H9 (cell line): ENCODE results near the gene PRSS21. TPM values are rescaled to one million over a fixed set of nuclear protein-coding genes. Genes with fewer than 3 reads are reported as not detected.

Experiments used
- DNase-seq: peaks from one replicate; pipeline ENCODE4 v3.0.0-alpha.2; 2017
- H2AFZ ChIP-seq: one replicate; pipeline ENCODE4 v1.6.1; 2013; ENCODE audit warnings: mild to moderate bottlenecking, low read length, control low read depth, moderate library complexity
- H2AK5ac ChIP-seq: 2 replicates; pipeline ENCODE4 v1.6.1; 2013; ENCODE audit warnings: low read length, control low read depth, mixed read lengths; ENCODE audit not compliant: insufficient read length
- H2BK120ac ChIP-seq: one replicate; pipeline ENCODE4 v1.6.1; 2013; ENCODE audit warnings: low read depth, mild to moderate bottlenecking, low read length, control low read depth, inconsistent platforms; ENCODE audit not compliant: poor library complexity, severe bottlenecking
- H2BK12ac ChIP-seq: 2 replicates; pipeline ENCODE4 v1.6.1; 2013; ENCODE audit warnings: low read length, control low read depth, mixed read lengths, low read depth; ENCODE audit not compliant: insufficient read length
- H2BK15ac ChIP-seq: 2 replicates; pipeline ENCODE4 v1.6.1; 2013; ENCODE audit warnings: low read depth, low read length, control low read depth
- H2BK20ac ChIP-seq: one replicate; pipeline ENCODE4 v1.6.1; 2013; ENCODE audit warnings: low read depth, mild to moderate bottlenecking, low read length, control low read depth, inconsistent platforms; ENCODE audit not compliant: poor library complexity, severe bottlenecking
- H2BK5ac ChIP-seq: 2 replicates; pipeline ENCODE4 v1.6.1; 2013; ENCODE audit warnings: low read length, control low read depth, mixed read lengths; ENCODE audit not compliant: insufficient read length
- H3K14ac ChIP-seq: 2 replicates; pipeline ENCODE4 v1.6.1; 2013; ENCODE audit warnings: low read length, control low read depth; ENCODE audit not compliant: insufficient read depth
- H3K18ac ChIP-seq: 2 replicates; pipeline ENCODE4 v1.6.1; 2013; ENCODE audit warnings: low read depth, mild to moderate bottlenecking, mixed read lengths, low read length, control low read depth; ENCODE audit not compliant: insufficient read length
- H3K23ac ChIP-seq: 2 replicates; pipeline ENCODE4 v1.6.1; 2013; ENCODE audit warnings: low read length, control low read depth, mixed read lengths, low read depth; ENCODE audit not compliant: insufficient read length
- H3K23me2 ChIP-seq: 2 replicates; pipeline ENCODE4 v1.6.1; 2013; ENCODE audit warnings: low read depth, mild to moderate bottlenecking, mixed read lengths, low read length, control low read depth; ENCODE audit not compliant: insufficient read length, poor library complexity, severe bottlenecking
- H3K27ac ChIP-seq: 2 replicates; pipeline ENCODE4 v1.5.1; 2013; ENCODE audit warnings: low read length, control low read depth, mixed read lengths, low read depth; ENCODE audit not compliant: insufficient read length
- H3K27me3 ChIP-seq: 2 replicates; pipeline ENCODE4 v1.6.1; 2013; ENCODE audit warnings: low read length, control low read depth, inconsistent platforms; ENCODE audit not compliant: insufficient read depth
- H3K4ac ChIP-seq: 2 replicates; pipeline ENCODE4 v1.6.1; 2013; ENCODE audit warnings: low read depth, mild to moderate bottlenecking, control low read depth, inconsistent platforms, low read length, moderate library complexity
- H3K4me1 ChIP-seq: 2 replicates; pipeline ENCODE4 v1.6.1; 2013; ENCODE audit warnings: low read length, control low read depth, inconsistent platforms; ENCODE audit not compliant: insufficient read depth
- H3K4me2 ChIP-seq: 2 replicates; pipeline ENCODE4 v1.6.1; 2013; ENCODE audit warnings: low read length, control low read depth, mixed read lengths; ENCODE audit not compliant: insufficient read length, insufficient read depth
- H3K56ac ChIP-seq: 2 replicates; pipeline ENCODE4 v1.6.1; 2013; ENCODE audit warnings: low read depth, mild to moderate bottlenecking, mixed read lengths, low read length, control low read depth; ENCODE audit not compliant: insufficient read length
- H3K79me1 ChIP-seq: 2 replicates; pipeline ENCODE4 v1.6.1; 2013; ENCODE audit warnings: low read depth, mild to moderate bottlenecking, moderate library complexity, low read length, control low read depth, inconsistent platforms; ENCODE audit not compliant: insufficient read depth, poor library complexity, severe bottlenecking
- H3K79me2 ChIP-seq: 2 replicates; pipeline ENCODE4 v1.6.1; 2013; ENCODE audit warnings: low read length, control low read depth, inconsistent platforms; ENCODE audit not compliant: insufficient read depth
- H3K9ac ChIP-seq: 2 replicates; pipeline ENCODE4 v1.6.1; 2013; ENCODE audit warnings: low read length, control low read depth, mixed read lengths; ENCODE audit not compliant: insufficient read length; ENCODE audit errors: extremely low read depth
- H3K9me3 ChIP-seq: one replicate; pipeline ENCODE4 v1.6.1; 2013; ENCODE audit warnings: low read depth, low read length, inconsistent platforms; ENCODE audit not compliant: control insufficient read depth
- H3T11ph ChIP-seq: one replicate; pipeline ENCODE4 v1.6.1; 2013; ENCODE audit warnings: mild to moderate bottlenecking, low read length, control low read depth, inconsistent platforms
- H4K20me1 ChIP-seq: one replicate; pipeline ENCODE4 v1.6.1; 2013; ENCODE audit not compliant: control insufficient read depth, insufficient read length, insufficient read depth
- H4K5ac ChIP-seq: 2 replicates; pipeline ENCODE4 v1.6.1; 2013; ENCODE audit warnings: low read depth, mild to moderate bottlenecking, mixed read lengths, low read length, control low read depth; ENCODE audit not compliant: insufficient read length
- H4K8ac ChIP-seq: replicated peaks from 2 replicates; pipeline ENCODE4 v1.6.1; 2013; ENCODE audit warnings: low read length, control low read depth, mixed read lengths, low read depth; ENCODE audit not compliant: insufficient read length
- H4K91ac ChIP-seq: 2 replicates; pipeline ENCODE4 v1.6.1; 2013; ENCODE audit warnings: low read depth, mild to moderate bottlenecking, moderate library complexity, mixed read lengths, low read length, control low read depth; ENCODE audit not compliant: insufficient read length
- H3K27ac Mint-ChIP-seq, 3 experiments: 2 replicates in 2 of 3; 3 replicates in 1 of 3; pipeline ENCODE4 v1.8.0; 2020 to 2021; ENCODE audit warnings: mixed read lengths in 3 of 3, mild to moderate bottlenecking in 1 of 3, moderate library complexity in 1 of 3
- H3K27me3 Mint-ChIP-seq: 2 replicates; pipeline ENCODE4 v1.8.0; 2021; ENCODE audit warnings: low read depth, mild to moderate bottlenecking, moderate library complexity, mixed read lengths
- H3K36me3 Mint-ChIP-seq, 3 experiments: 2 replicates in 2 of 3; 3 replicates in 1 of 3; pipeline ENCODE4 v1.8.0; 2020 to 2021; ENCODE audit warnings: low read depth in 3 of 3, mixed read lengths in 3 of 3; ENCODE audit not compliant: insufficient read depth in 1 of 3
- H3K4me1 Mint-ChIP-seq, 2 experiments: 2 replicates each; pipeline ENCODE4 v1.8.0; 2020; ENCODE audit warnings: mixed read lengths in 2 of 2
- H3K4me3 Mint-ChIP-seq, 2 experiments: 2 replicates in 1 of 2; 3 replicates in 1 of 2; pipeline ENCODE4 v1.8.0; 2020 to 2021; ENCODE audit warnings: mild to moderate bottlenecking in 2 of 2, mixed read lengths in 2 of 2, moderate library complexity in 1 of 2
- H3K9me3 Mint-ChIP-seq, 2 experiments: 2 replicates in 1 of 2; 3 replicates in 1 of 2; pipeline ENCODE4 v1.8.0; 2020; ENCODE audit warnings: mild to moderate bottlenecking in 2 of 2, mixed read lengths in 2 of 2, moderate library complexity in 1 of 2
- CTCF ChIP-seq: fragments of 200-600 bp; sonication (generic); conservative IDR thresholded peaks from 3 replicates; pipeline ENCODE4 v1.8.0; 2021; ENCODE audit warnings: antibody characterized with exemption, mild to moderate bottlenecking
- WGBS: extraction: QIAGEN DNeasy Blood & Tissue Kit; methylation state at CpG from one replicate; pipeline ENCODE4 v1.1.7; 2013; ENCODE audit warnings: missing lambda C conversion rate, low lambda C conversion rate, mixed read lengths; ENCODE audit not compliant: insufficient read length; ENCODE audit errors: extremely low coverage; 5-methylcytosine and 5-hydroxymethylcytosine counted together
- total RNA-seq: library from RNA; stranded (reverse); gene quantifications from 2 replicates; pipeline ENCODE4 v1.2.1, GENCODE V29; 2021

PRSS21 gene
- total RNA-seq, 1 experiment from 2014 or later, result not detected

DNA sequence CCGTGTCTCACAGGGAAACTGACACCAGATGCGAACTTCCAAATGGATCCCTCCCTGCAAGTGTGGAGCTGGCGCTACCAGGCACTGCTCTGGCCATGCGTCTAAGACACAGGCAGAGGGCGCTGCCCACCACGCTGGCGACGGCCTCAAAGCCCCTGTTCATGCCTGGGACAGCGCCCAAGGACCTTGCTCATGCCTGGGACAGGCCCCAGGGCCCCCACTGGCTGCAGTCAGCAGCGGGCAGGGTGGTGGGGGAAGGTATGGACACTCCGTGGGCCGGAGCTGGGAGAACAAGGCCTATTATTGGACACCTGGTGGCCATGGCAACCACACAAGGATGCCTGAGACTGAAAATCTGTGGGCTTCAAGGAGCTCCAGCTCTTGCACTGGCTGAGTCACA, 21.9 kb downstream of the PRSS21 start:
- no peak overlapping the region for H3K9ac ChIP-seq
- no peak overlapping the region for H3K27ac ChIP-seq
- peak; percentile 91 for DNase-seq

More for the DNA sequence above, 21.9 kb downstream of the PRSS21 start:
- Histone ChIP-seq H4K8ac (no peak overlapping the region), H3K23me2 (no peaks in the 10 kb centered on the region), H3K23ac (no peak overlapping the region), H4K5ac (no peak overlapping the region), H3T11ph (no peak overlapping the region), H3K56ac (no peak overlapping the region), H3K9me3 (no peaks in the 10 kb centered on the region), H2BK15ac (no peak overlapping the region), H3K79me2 (no peaks in the 10 kb centered on the region), H3K79me1 (no peaks in the 10 kb centered on the region), H3K27me3 (no peaks in the 10 kb centered on the region; the same call in 1 of the 2 replicates), H2BK120ac (no peak overlapping the region), H3K14ac (no peak overlapping the region), H2BK12ac (no peak overlapping the region), H3K18ac (no peak overlapping the region), H3K4ac (no peak overlapping the region), H2AFZ (no peak overlapping the region), H3K4me1 (peaks cover 3% of the 10 kb centered on the region; the same call in 1 of the 2 replicates), H3K4me2 (no peak overlapping the region), H2AK5ac (no peak overlapping the region), H2BK5ac (no peak overlapping the region), H4K91ac (no peak overlapping the region), H4K20me1 (no peaks in the 10 kb centered on the region), H2BK20ac (no peak overlapping the region)
- peaks cover 13% of the 10 kb centered on the region for H3K27me3 Mint-ChIP-seq
- H3K27ac Mint-ChIP-seq, result peak overlapping the region in 1 of 3 experiments; percentile 52; a peak in 1 of 7 replicates
- H3K4me1 Mint-ChIP-seq, result peaks cover 17 to 19% of the 10 kb centered on the region in 2 experiments
- H3K4me3 Mint-ChIP-seq, result no peak overlapping the region
- peak; percentile 97 for TF ChIP-seq CTCF
- peaks cover 0 to 3% of the 10 kb centered on the region in 2 experiments; a peak in 3 of 5 replicates for H3K9me3 Mint-ChIP-seq
- no CpG with 5 or more reads among the region's 12 CpGs for WGBS
- H3K36me3 Mint-ChIP-seq, result no peaks in the 10 kb centered on the region
